ENCODE data around the gene PPIL6. TPM values are rescaled to one million over a fixed set of nuclear protein-coding genes. Genes with fewer than 3 reads are reported as not detected.

The PPIL6 gene
- total RNA-seq, 2 experiments from 2014 or later, result 0.17 to 0.22 TPM

- CTCF ChIA-PET, result interaction anchor here (0.6 to 4.6 kb wide), 4 partner anchors 13 to 643 kb away, joined by 3 to 36 read pairs (median 4); partner anchors contain the start of gene CD164
- POLR2A ChIA-PET, result no interaction called here
- H3K36me3 Mint-ChIP-seq (ENCODE audit: low read depth), result no peaks in the 10 kb centered on the region
These were observed 43.4 kb downstream of the PPIL6 start for GRCh38 chr6:109397020-109397419.

GRCh38 chr6:109396046-109396718 lies 44.2 kb downstream of the PPIL6 start:
- CTCF ChIA-PET, result interaction anchor here (0.8 to 4.6 kb wide), 2 partner anchors 12 to 54 kb away, joined by 3 to 36 read pairs; partner anchors contain the start of gene CD164
- no peak for DNase-seq
- H3K27me3 Mint-ChIP-seq, result no peaks in the 10 kb centered on the region
- H3K36me3 Mint-ChIP-seq (ENCODE audit: low read depth), result no peaks in the 10 kb centered on the region
- no peak overlapping the region for H3K4me3 Mint-ChIP-seq
- POLR2A ChIA-PET, result no interaction called here
- no peaks in the 10 kb centered on the region for H3K4me1 Mint-ChIP-seq
- H3K9me3 Mint-ChIP-seq, result no peaks in the 10 kb centered on the region
- H3K27ac Mint-ChIP-seq, result no peak overlapping the region

More at GRCh38 chr6:109397020-109397419, 43.4 kb downstream of the PPIL6 start:
- no peak overlapping the region for H3K27ac Mint-ChIP-seq
- H3K4me3 Mint-ChIP-seq, result no peak overlapping the region
- no peaks in the 10 kb centered on the region for H3K4me1 Mint-ChIP-seq
- no peaks in the 10 kb centered on the region for H3K9me3 Mint-ChIP-seq
- no peak for DNase-seq
- no peaks in the 10 kb centered on the region for H3K27me3 Mint-ChIP-seq

- POLR2A ChIA-PET, result no interaction called here
- H3K4me3 Mint-ChIP-seq, result no peak overlapping the region
- DNase-seq, result no peak
- H3K36me3 Mint-ChIP-seq (ENCODE audit: low read depth), result no peaks in the 10 kb centered on the region
- no peak overlapping the region for H3K27ac Mint-ChIP-seq
- CTCF ChIA-PET, result interaction anchor here (0.5 to 4.6 kb wide), 3 partner anchors 10 to 23 kb away, joined by 4 to 36 read pairs (median 6); partner anchors contain the start of gene CD164
- peaks cover 2% of the 10 kb centered on the region for H3K4me1 Mint-ChIP-seq
- no peaks in the 10 kb centered on the region for H3K9me3 Mint-ChIP-seq
- no peaks in the 10 kb centered on the region for H3K27me3 Mint-ChIP-seq
These were observed 46.5 kb downstream of the PPIL6 start for GRCh38 chr6:109393886-109394281.

GRCh38 chr6:109393157-109393885 lies 47.1 kb downstream of the PPIL6 start:
- Mint-ChIP-seq H3K4me3 (no peak overlapping the region), H3K36me3 (ENCODE audit: low read depth) (no peaks in the 10 kb centered on the region), H3K27ac (no peak overlapping the region), H3K27me3 (no peaks in the 10 kb centered on the region), H3K4me1 (peaks cover 2% of the 10 kb centered on the region), H3K9me3 (no peaks in the 10 kb centered on the region)
- ChIA-PET POLR2A (no interaction called here), CTCF (interaction anchor here (0.5 to 4.6 kb wide), 5 partner anchors 9 to 299 kb away, joined by 3 to 36 read pairs (median 5); partner anchors contain the start of gene CD164)
- no peak for DNase-seq

- ChIA-PET POLR2A (no interaction called here), CTCF (interaction anchor here (0.6 to 1.4 kb wide), 2 partner anchors 14 to 56 kb away, joined by 3 read pairs; no protein-coding TSS in a partner anchor)
- Mint-ChIP-seq H3K4me3 (no peak overlapping the region), H3K9me3 (no peaks in the 10 kb centered on the region), H3K4me1 (peaks cover 10% of the 10 kb centered on the region), H3K36me3 (ENCODE audit: low read depth) (no peaks in the 10 kb centered on the region), H3K27ac (no peak overlapping the region), H3K27me3 (no peaks in the 10 kb centered on the region)
- no peak for DNase-seq
These were observed 50.7 kb downstream of the PPIL6 start for GRCh38 chr6:109389650-109390274.

- DNase-seq, result no peak
- POLR2A ChIA-PET, result no interaction called here
- Mint-ChIP-seq H3K27me3 (no peaks in the 10 kb centered on the region), H3K27ac (no peak overlapping the region), H3K4me3 (no peak overlapping the region), H3K4me1 (peaks cover 20% of the 10 kb centered on the region), H3K9me3 (no peaks in the 10 kb centered on the region), H3K36me3 (ENCODE audit: low read depth) (no peaks in the 10 kb centered on the region)
- CTCF ChIA-PET, result interaction anchor here (1.3 kb wide), 1 partner anchor 52 kb away, joined by 3 read pairs; the partner anchor contains the start of genes PPIL6 and SMPD2
These were observed 52.2 kb downstream of the PPIL6 start for GRCh38 chr6:109388265-109388664.

GRCh38 chr6:109383438-109383940 lies 56.9 kb downstream of the PPIL6 start:
- H3K27me3 Mint-ChIP-seq, result no peaks in the 10 kb centered on the region
- no peaks in the 10 kb centered on the region for H3K9me3 Mint-ChIP-seq
- ChIA-PET POLR2A (interaction anchor here (1.3 to 2.4 kb wide), 2 partner anchors 10 to 13 kb away, joined by 3 to 9 read pairs; no protein-coding TSS in a partner anchor), CTCF (interaction anchor here (0.6 to 4.8 kb wide), 30 partner anchors 8 to 797 kb away, joined by 3 to 36 read pairs (median 6); partner anchors contain the start of genes AK9, FIG4, MICAL1 and PPIL6)
- peak overlapping the region; percentile 90 for H3K4me3 Mint-ChIP-seq
- H3K36me3 Mint-ChIP-seq (ENCODE audit: low read depth), result peaks cover 21% of the 10 kb centered on the region
- no peak for DNase-seq
- peaks cover 28% of the 10 kb centered on the region for H3K4me1 Mint-ChIP-seq
- peak overlapping the region; percentile 98 for H3K27ac Mint-ChIP-seq

- Mint-ChIP-seq H3K4me1 (peaks cover 35% of the 10 kb centered on the region), H3K9me3 (no peaks in the 10 kb centered on the region), H3K27me3 (no peaks in the 10 kb centered on the region), H3K4me3 (peak overlapping the region; percentile 90), H3K27ac (peak overlapping the region; percentile 98), H3K36me3 (ENCODE audit: low read depth) (peaks cover 28% of the 10 kb centered on the region)
- peak; percentile 93 for DNase-seq
- ChIA-PET CTCF (interaction anchor here (0.6 to 4.8 kb wide), 28 partner anchors 9 to 543 kb away, joined by 3 to 36 read pairs (median 6); partner anchors contain the start of genes MICAL1, PPIL6, SESN1 and SMPD2), POLR2A (interaction anchor here (0.6 to 2.4 kb wide), 4 partner anchors 9 to 289 kb away, joined by 3 to 9 read pairs (median 4); no protein-coding TSS in a partner anchor)
These were observed 57.6 kb downstream of the PPIL6 start for GRCh38 chr6:109382576-109383437.

GRCh38 chr6:109381747-109382575 lies 58.5 kb downstream of the PPIL6 start, which contains the start of gene CD164:
Gene CD164 (minus strand): TSS chr6:109382467. CDS start chr6:109382378, 89 bp downstream.
- peaks cover 33% of the 10 kb centered on the region for H3K36me3 Mint-ChIP-seq (ENCODE audit: low read depth)
- no peaks in the 10 kb centered on the region for H3K9me3 Mint-ChIP-seq
- POLR2A ChIA-PET, result interaction anchor here (0.6 to 2.4 kb wide), 3 partner anchors 8 to 288 kb away, joined by 3 to 9 read pairs (median 4); no protein-coding TSS in a partner anchor
- H3K4me1 Mint-ChIP-seq, result peaks cover 43% of the 10 kb centered on the region
- H3K27ac Mint-ChIP-seq, result peak within 1 kb of the TSS; percentile 98
- peak; percentile 95 for DNase-seq
- no peaks in the 10 kb centered on the region for H3K27me3 Mint-ChIP-seq
- CTCF ChIA-PET, result interaction anchor here (1.0 to 4.8 kb wide), 12 partner anchors 8 to 287 kb away, joined by 4 to 36 read pairs (median 7); partner anchors contain the start of gene SESN1
- peak within 1 kb of the TSS; percentile 93 for H3K4me3 Mint-ChIP-seq

GRCh38 chr6:109381061-109381746 lies 59.2 kb downstream of the PPIL6 start:
- Mint-ChIP-seq H3K4me3 (peak overlapping the region; percentile 93), H3K27me3 (no peaks in the 10 kb centered on the region), H3K4me1 (peaks cover 49% of the 10 kb centered on the region), H3K27ac (peak overlapping the region; percentile 92), H3K9me3 (no peaks in the 10 kb centered on the region), H3K36me3 (ENCODE audit: low read depth) (peaks cover 39% of the 10 kb centered on the region)
- DNase-seq, result peak; percentile 30
- ChIA-PET POLR2A (no interaction called here), CTCF (no interaction called here)

Measured in activated CD4-positive, alpha-beta T cell treated with anti-CD3 and anti-CD28 coated beads, Interleukin-2, amount 10 ng/mL, durations not matched to agents 7 days and 5 days (primary cell).